ENCODE results near the gene STK35.

STK35 gene

GRCh38 chr20:2156224-2156623, 54.6 kb downstream of the STK35 start:
- no peak for TF ChIP-seq CTCF (IDR thresholded peaks at IDR 0.05)

GRCh38 chr20:2156666-2157624, 55.3 kb downstream of the STK35 start:
- TF ChIP-seq CTCF (IDR thresholded peaks at IDR 0.05) = no peak

- TF ChIP-seq CTCF (IDR thresholded peaks at IDR 0.05) = no peak
These were observed 60.6 kb downstream of the STK35 start for GRCh38 chr20:2162125-2162822.

- no peak for TF ChIP-seq CTCF (IDR thresholded peaks at IDR 0.05)
These were observed 61.2 kb downstream of the STK35 start for GRCh38 chr20:2162823-2163166.

- TF ChIP-seq CTCF (IDR thresholded peaks at IDR 0.05) = no peak
These were observed 61.7 kb downstream of the STK35 start for GRCh38 chr20:2163312-2163711.

GRCh38 chr20:2163757-2164156, 62.1 kb downstream of the STK35 start:
- TF ChIP-seq CTCF (IDR thresholded peaks at IDR 0.05) = no peak

GRCh38 chr20:2164421-2164820, 62.8 kb downstream of the STK35 start:
- TF ChIP-seq CTCF (IDR thresholded peaks at IDR 0.05) = no peak

Measured in LNCAP (cell line).